Liver (tissue), 3 donors: ENCODE data around the gene EMC1.

ENCODE experiments used
- FOXA1 ChIP-seq: IDR thresholded peaks from 2 replicates; pipeline ENCODE4 v1.6.1; 2016; ENCODE audit warnings: antibody characterized with exemption
- GABPA ChIP-seq, 2 donors: IDR thresholded peaks in 1 of 2; conservative IDR thresholded peaks in 1 of 2; 2 replicates each; pipeline ENCODE4 v1.6.1; 2016; ENCODE audit warnings: antibody characterized with exemption in 2 of 2, mild to moderate bottlenecking in 1 of 2, moderate library complexity in 1 of 2
- HNF4A ChIP-seq, 2 donors: conservative IDR thresholded peaks; 2 replicates each; pipeline ENCODE4 v1.6.1; 2016; ENCODE audit warnings: antibody characterized with exemption in 2 of 2, mild to moderate bottlenecking in 2 of 2
- RXRA ChIP-seq, 2 donors: IDR thresholded peaks; 2 replicates each; pipeline ENCODE4 v1.6.1; 2017 to 2018; ENCODE audit warnings: antibody characterized with exemption in 2 of 2, mild to moderate bottlenecking in 1 of 2
- SP1 ChIP-seq: IDR thresholded peaks from 2 replicates; pipeline ENCODE4 v1.6.1; 2018; ENCODE audit warnings: antibody characterized with exemption, mild to moderate bottlenecking
- TAF1 ChIP-seq: conservative IDR thresholded peaks from 2 replicates; pipeline ENCODE4 v1.6.1; 2016; ENCODE audit warnings: antibody characterized with exemption, mild to moderate bottlenecking
- YY1 ChIP-seq: IDR thresholded peaks from 2 replicates; pipeline ENCODE4 v1.6.1; 2016; ENCODE audit warnings: antibody characterized with exemption, mild to moderate bottlenecking
- TF ChIP-seq, protein P1 (sequence below): fragments of 150-350 bp; IDR thresholded peaks from 2 replicates; pipeline ENCODE4 v1.5.1; 2017; ENCODE audit warnings: improper control_type of control experiment, low read depth, low read length; ENCODE audit not compliant: missing input control
- TF ChIP-seq, protein P2 (sequence below): IDR thresholded peaks from 2 replicates; pipeline ENCODE4 v1.6.1; 2016; ENCODE audit warnings: antibody characterized with exemption, mild to moderate bottlenecking
- TF ChIP-seq, protein P3 (sequence below): IDR thresholded peaks from 2 replicates; pipeline ENCODE4 v1.6.1; 2016; ENCODE audit warnings: antibody characterized with exemption
- donor health status: healthy.
- donor health status: healthy.

DNA sequence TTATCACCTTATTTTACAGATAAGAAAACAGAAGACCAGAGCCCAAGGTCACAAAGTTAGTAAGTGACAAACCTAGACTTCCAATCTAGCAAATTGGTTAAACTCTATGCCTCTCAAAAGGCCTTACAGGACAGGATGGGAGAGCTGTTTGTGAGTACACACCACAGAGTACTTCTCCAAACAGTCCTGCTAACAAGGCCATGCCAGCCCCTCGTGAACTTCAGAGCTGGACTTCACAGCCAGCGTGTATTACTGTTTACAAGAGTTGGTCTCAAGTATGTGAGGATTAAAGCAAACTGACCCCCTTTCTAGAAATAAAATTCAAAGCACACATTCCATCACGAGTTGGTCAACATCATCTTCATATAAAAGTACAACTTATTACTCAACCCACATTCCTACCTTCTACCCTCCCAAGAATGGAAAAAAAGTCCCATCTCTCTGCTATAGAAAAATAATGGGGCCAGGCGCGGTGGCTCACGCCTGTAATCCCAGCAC is 21.4 kb downstream of the EMC1 start:
- TF ChIP-seq, protein P1, sequence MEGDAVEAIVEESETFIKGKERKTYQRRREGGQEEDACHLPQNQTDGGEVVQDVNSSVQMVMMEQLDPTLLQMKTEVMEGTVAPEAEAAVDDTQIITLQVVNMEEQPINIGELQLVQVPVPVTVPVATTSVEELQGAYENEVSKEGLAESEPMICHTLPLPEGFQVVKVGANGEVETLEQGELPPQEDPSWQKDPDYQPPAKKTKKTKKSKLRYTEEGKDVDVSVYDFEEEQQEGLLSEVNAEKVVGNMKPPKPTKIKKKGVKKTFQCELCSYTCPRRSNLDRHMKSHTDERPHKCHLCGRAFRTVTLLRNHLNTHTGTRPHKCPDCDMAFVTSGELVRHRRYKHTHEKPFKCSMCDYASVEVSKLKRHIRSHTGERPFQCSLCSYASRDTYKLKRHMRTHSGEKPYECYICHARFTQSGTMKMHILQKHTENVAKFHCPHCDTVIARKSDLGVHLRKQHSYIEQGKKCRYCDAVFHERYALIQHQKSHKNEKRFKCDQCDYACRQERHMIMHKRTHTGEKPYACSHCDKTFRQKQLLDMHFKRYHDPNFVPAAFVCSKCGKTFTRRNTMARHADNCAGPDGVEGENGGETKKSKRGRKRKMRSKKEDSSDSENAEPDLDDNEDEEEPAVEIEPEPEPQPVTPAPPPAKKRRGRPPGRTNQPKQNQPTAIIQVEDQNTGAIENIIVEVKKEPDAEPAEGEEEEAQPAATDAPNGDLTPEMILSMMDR, result no peak
- TF ChIP-seq, protein P2, sequence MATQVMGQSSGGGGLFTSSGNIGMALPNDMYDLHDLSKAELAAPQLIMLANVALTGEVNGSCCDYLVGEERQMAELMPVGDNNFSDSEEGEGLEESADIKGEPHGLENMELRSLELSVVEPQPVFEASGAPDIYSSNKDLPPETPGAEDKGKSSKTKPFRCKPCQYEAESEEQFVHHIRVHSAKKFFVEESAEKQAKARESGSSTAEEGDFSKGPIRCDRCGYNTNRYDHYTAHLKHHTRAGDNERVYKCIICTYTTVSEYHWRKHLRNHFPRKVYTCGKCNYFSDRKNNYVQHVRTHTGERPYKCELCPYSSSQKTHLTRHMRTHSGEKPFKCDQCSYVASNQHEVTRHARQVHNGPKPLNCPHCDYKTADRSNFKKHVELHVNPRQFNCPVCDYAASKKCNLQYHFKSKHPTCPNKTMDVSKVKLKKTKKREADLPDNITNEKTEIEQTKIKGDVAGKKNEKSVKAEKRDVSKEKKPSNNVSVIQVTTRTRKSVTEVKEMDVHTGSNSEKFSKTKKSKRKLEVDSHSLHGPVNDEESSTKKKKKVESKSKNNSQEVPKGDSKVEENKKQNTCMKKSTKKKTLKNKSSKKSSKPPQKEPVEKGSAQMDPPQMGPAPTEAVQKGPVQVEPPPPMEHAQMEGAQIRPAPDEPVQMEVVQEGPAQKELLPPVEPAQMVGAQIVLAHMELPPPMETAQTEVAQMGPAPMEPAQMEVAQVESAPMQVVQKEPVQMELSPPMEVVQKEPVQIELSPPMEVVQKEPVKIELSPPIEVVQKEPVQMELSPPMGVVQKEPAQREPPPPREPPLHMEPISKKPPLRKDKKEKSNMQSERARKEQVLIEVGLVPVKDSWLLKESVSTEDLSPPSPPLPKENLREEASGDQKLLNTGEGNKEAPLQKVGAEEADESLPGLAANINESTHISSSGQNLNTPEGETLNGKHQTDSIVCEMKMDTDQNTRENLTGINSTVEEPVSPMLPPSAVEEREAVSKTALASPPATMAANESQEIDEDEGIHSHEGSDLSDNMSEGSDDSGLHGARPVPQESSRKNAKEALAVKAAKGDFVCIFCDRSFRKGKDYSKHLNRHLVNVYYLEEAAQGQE, result no peak
- TF ChIP-seq HNF4A (conservative IDR thresholded peaks at IDR 0.05), result no peak
- no peak for TF ChIP-seq RXRA (IDR thresholded peaks at IDR 0.05)
- no peak for TF ChIP-seq GABPA (IDR thresholded peaks at IDR 0.05 in 1 of 2, conservative IDR thresholded peaks at IDR 0.05 in 1 of 2)
- no peak for TF ChIP-seq YY1
- no peak for TF ChIP-seq TAF1
- no peak for TF ChIP-seq SP1
- TF ChIP-seq, protein P3, sequence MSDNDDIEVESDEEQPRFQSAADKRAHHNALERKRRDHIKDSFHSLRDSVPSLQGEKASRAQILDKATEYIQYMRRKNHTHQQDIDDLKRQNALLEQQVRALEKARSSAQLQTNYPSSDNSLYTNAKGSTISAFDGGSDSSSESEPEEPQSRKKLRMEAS, result no peak
- no peak for TF ChIP-seq FOXA1
